HEK293 (cell line): ENCODE data around the gene NOL3.

Experiments used
- CTCF ChIA-PET: fragments of 350-600 bp; formaldehyde crosslinking; extraction: SDS; loops from one replicate; lab custom pipeline; 2021; ENCODE audit warnings: antibody characterized with exemption; lab: Yijun Ruan, JAX
- POLR2A ChIA-PET: fragments of 300-600 bp; formaldehyde crosslinking; extraction: SDS; loops from one replicate; lab custom pipeline; 2020; ENCODE audit warnings: antibody characterized with exemption, inconsistent platforms; lab: Yijun Ruan, JAX
- H3K27ac ChIP-seq: fragments of 200-500 bp; sonication (Bioruptor generic); 2 replicates; pipeline ENCODE4 v1.5.1; 2014; ENCODE audit warnings: low read depth, low read length, control low read depth, inconsistent platforms; ENCODE audit errors: extremely low read depth
- H3K36me3 ChIP-seq, 2 experiments: fragments of 200-500 bp in 1 of 2; sonication (Bioruptor generic) in 1 of 2; 1 replicate in 1 of 2; 2 replicates in 1 of 2; pipeline ENCODE4 v1.5.1; 2014 to 2017; ENCODE audit warnings: inconsistent platforms in 2 of 2, low read length in 2 of 2; ENCODE audit not compliant: control insufficient read depth in 2 of 2, insufficient read depth in 1 of 2
- H3K4me1 ChIP-seq: fragments of 200-500 bp; sonication (Bioruptor generic); 2 replicates; pipeline ENCODE4 v1.5.1; 2014; ENCODE audit warnings: mild to moderate bottlenecking, low read length, inconsistent platforms; ENCODE audit not compliant: control insufficient read depth, insufficient read depth
- H3K4me3 ChIP-seq: 2 replicates; pipeline ENCODE4 v1.5.1; 2011; ENCODE audit warnings: low read depth, mild to moderate bottlenecking, control low read depth, low read length, moderate library complexity
- H3K9me3 ChIP-seq: fragments of 200-500 bp; sonication (Bioruptor generic); 2 replicates; pipeline ENCODE4 v1.5.1; 2014; ENCODE audit warnings: low read depth, low read length, inconsistent platforms; ENCODE audit not compliant: control insufficient read depth, insufficient read depth
- MZF1 ChIP-seq: fragments of 450-650 bp; formaldehyde crosslinking; IDR thresholded peaks from 2 replicates; pipeline ENCODE4 v1.5.1; 2017; ENCODE audit warnings: missing biosample characterization, missing genetic modification characterization, borderline replicate concordance
- PRDM10 ChIP-seq: fragments of 450-650 bp; formaldehyde crosslinking; IDR thresholded peaks from 2 replicates; pipeline ENCODE4 v1.5.1; 2016; ENCODE audit warnings: missing biosample characterization, missing genetic modification characterization
- REPIN1 ChIP-seq: fragments of 450-650 bp; formaldehyde crosslinking; IDR thresholded peaks from 2 replicates; pipeline ENCODE4 v1.5.1; 2017; ENCODE audit warnings: missing biosample characterization, missing genetic modification characterization, low read depth
- SP2 ChIP-seq: fragments of 450-650 bp; formaldehyde crosslinking; IDR thresholded peaks from 2 replicates; pipeline ENCODE4 v1.5.1; 2016; ENCODE audit warnings: missing biosample characterization, missing genetic modification characterization
- SP7 ChIP-seq: fragments of 450-650 bp; formaldehyde crosslinking; IDR thresholded peaks from 2 replicates; pipeline ENCODE4 v1.5.1; 2016; ENCODE audit warnings: missing biosample characterization, missing genetic modification characterization
- YY2 ChIP-seq: fragments of 450-650 bp; formaldehyde crosslinking; IDR thresholded peaks from 2 replicates; pipeline ENCODE4 v1.5.1; 2016; ENCODE audit warnings: missing biosample characterization, missing genetic modification characterization
- ZBTB17 ChIP-seq: fragments of 450-650 bp; formaldehyde crosslinking; IDR thresholded peaks from 2 replicates; pipeline ENCODE4 v1.5.1; 2016; ENCODE audit warnings: missing biosample characterization, missing genetic modification characterization
- ZBTB7A ChIP-seq: fragments of 450-650 bp; formaldehyde crosslinking; IDR thresholded peaks from 2 replicates; pipeline ENCODE4 v1.5.1; 2016; ENCODE audit warnings: low read depth, missing biosample characterization, missing genetic modification characterization
- ZBTB8A ChIP-seq: fragments of 450-650 bp; formaldehyde crosslinking; IDR thresholded peaks from 2 replicates; pipeline ENCODE4 v1.5.1; 2016; ENCODE audit warnings: missing biosample characterization, missing genetic modification characterization
- ZFP37 ChIP-seq: fragments of 450-650 bp; formaldehyde crosslinking; IDR thresholded peaks from 2 replicates; pipeline ENCODE4 v1.5.1; 2016; ENCODE audit warnings: missing biosample characterization, missing genetic modification characterization
- ZFP69B ChIP-seq: fragments of 450-650 bp; formaldehyde crosslinking; IDR thresholded peaks from 2 replicates; pipeline ENCODE4 v1.5.1; 2016; ENCODE audit warnings: missing biosample characterization, missing genetic modification characterization
- ZNF121 ChIP-seq: fragments of 450-650 bp; formaldehyde crosslinking; IDR thresholded peaks from 2 replicates; pipeline ENCODE4 v1.5.1; 2016; ENCODE audit warnings: missing biosample characterization, missing genetic modification characterization
- ZNF184 ChIP-seq: fragments of 450-650 bp; IDR thresholded peaks from 2 replicates; pipeline ENCODE4 v1.5.1; 2018; ENCODE audit warnings: missing biosample characterization, mild to moderate bottlenecking, missing genetic modification characterization
- ZNF239 ChIP-seq: fragments of 450-650 bp; formaldehyde crosslinking; IDR thresholded peaks from 2 replicates; pipeline ENCODE4 v1.5.1; 2016; ENCODE audit warnings: missing biosample characterization, missing genetic modification characterization
- ZNF785 ChIP-seq: fragments of 450-650 bp; formaldehyde crosslinking; IDR thresholded peaks from 2 replicates; pipeline ENCODE4 v1.5.1; 2016; ENCODE audit warnings: missing biosample characterization, missing genetic modification characterization
- ZNF843 ChIP-seq: fragments of 450-650 bp; formaldehyde crosslinking; IDR thresholded peaks from 2 replicates; pipeline ENCODE4 v1.5.1; 2016; ENCODE audit warnings: missing biosample characterization, missing genetic modification characterization
- TF ChIP-seq, protein P1 (sequence below): fragments of 450-650 bp; formaldehyde crosslinking; IDR thresholded peaks from 2 replicates; pipeline ENCODE4 v1.5.1; 2016; ENCODE audit warnings: missing biosample characterization, missing genetic modification characterization
- TF ChIP-seq, protein P2 (sequence below): fragments of 450-650 bp; formaldehyde crosslinking; IDR thresholded peaks from 2 replicates; pipeline ENCODE4 v1.5.1; 2017; ENCODE audit warnings: missing biosample characterization, missing genetic modification characterization

Gene NOL3

DNA sequence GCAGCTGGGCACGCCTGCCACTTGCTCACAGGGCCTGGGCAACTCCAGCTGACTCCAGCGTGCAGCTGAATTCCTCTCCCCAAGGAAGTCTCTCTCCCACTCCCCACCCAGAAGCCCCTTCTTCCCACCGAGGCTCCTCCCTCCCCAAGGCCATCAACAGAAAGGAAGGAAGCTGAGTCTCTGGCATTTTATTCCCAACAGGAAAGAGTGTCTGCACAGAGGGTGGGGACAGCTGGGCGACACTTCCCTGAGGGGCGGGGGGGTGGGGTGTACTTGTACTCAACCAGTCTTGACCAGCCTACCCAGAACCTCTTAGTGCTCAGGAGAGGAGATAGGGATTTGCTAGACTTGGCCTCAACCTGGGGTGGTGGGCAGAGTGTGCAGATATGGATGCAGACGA, 19.7 kb downstream of the NOL3 start, which contains the start of gene EXOC3L1 (continued):
- no peak for TF ChIP-seq ZNF785 (tag by site-specific recombination)
- no peak for TF ChIP-seq ZBTB8A (tag by site-specific recombination)
- TF ChIP-seq ZNF239, result no peak
- TF ChIP-seq SP2 (tag by site-specific recombination), result no peak
- no peak for TF ChIP-seq ZFP69B (tag by site-specific recombination)
- TF ChIP-seq ZBTB7A (tag by site-specific recombination), result no peak
- no peak for TF ChIP-seq REPIN1
- TF ChIP-seq YY2 (tag by site-specific recombination), result no peak
- TF ChIP-seq ZNF184 (tag by site-specific recombination), result no peak
- no peak for TF ChIP-seq ZNF843 (tag by site-specific recombination)
- TF ChIP-seq, protein P1, sequence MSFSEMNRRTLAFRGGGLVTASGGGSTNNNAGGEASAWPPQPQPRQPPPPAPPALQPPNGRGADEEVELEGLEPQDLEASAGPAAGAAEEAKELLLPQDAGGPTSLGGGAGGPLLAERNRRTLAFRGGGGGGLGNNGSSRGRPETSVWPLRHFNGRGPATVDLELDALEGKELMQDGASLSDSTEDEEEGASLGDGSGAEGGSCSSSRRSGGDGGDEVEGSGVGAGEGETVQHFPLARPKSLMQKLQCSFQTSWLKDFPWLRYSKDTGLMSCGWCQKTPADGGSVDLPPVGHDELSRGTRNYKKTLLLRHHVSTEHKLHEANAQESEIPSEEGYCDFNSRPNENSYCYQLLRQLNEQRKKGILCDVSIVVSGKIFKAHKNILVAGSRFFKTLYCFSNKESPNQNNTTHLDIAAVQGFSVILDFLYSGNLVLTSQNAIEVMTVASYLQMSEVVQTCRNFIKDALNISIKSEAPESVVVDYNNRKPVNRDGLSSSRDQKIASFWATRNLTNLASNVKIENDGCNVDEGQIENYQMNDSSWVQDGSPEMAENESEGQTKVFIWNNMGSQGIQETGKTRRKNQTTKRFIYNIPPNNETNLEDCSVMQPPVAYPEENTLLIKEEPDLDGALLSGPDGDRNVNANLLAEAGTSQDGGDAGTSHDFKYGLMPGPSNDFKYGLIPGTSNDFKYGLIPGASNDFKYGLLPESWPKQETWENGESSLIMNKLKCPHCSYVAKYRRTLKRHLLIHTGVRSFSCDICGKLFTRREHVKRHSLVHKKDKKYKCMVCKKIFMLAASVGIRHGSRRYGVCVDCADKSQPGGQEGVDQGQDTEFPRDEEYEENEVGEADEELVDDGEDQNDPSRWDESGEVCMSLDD (tag by site-specific recombination), result no peak

- H3K36me3 ChIP-seq, result peaks cover 7 to 30% of the 10 kb centered on the region in 2 experiments; a peak in 2 of 3 replicates
- peaks cover 7% of the 10 kb centered on the region for H3K4me1 ChIP-seq
- ChIA-PET POLR2A (interaction anchor here (0.6 kb wide), 1 partner anchor 56 kb away, joined by 4 read pairs; no protein-coding TSS in a partner anchor), CTCF (interaction anchor here (0.7 to 1.2 kb wide), 2 partner anchors 35 to 175 kb away, joined by 5 to 6 read pairs; no protein-coding TSS in a partner anchor)
- TF ChIP-seq MZF1 (tag by site-specific recombination) (no peak), ZNF121 (peak; percentile 89), SP7 (tag by site-specific recombination) (peak; percentile 92), PRDM10 (tag by site-specific recombination) (peak; percentile 54), ZFP37 (tag by site-specific recombination) (no peak), ZBTB17 (peak; percentile 61)
- TF ChIP-seq, protein P2, sequence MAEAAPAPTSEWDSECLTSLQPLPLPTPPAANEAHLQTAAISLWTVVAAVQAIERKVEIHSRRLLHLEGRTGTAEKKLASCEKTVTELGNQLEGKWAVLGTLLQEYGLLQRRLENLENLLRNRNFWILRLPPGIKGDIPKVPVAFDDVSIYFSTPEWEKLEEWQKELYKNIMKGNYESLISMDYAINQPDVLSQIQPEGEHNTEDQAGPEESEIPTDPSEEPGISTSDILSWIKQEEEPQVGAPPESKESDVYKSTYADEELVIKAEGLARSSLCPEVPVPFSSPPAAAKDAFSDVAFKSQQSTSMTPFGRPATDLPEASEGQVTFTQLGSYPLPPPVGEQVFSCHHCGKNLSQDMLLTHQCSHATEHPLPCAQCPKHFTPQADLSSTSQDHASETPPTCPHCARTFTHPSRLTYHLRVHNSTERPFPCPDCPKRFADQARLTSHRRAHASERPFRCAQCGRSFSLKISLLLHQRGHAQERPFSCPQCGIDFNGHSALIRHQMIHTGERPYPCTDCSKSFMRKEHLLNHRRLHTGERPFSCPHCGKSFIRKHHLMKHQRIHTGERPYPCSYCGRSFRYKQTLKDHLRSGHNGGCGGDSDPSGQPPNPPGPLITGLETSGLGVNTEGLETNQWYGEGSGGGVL (tag by site-specific recombination), result 0 out of 2 replicates have a peak, but pooled peaks have one; percentile 22
- H3K9me3 ChIP-seq, result no peaks in the 10 kb centered on the region
- H3K27ac ChIP-seq, result no peak overlapping the region
- no peak overlapping the region for H3K4me3 ChIP-seq
These were observed 20.4 kb downstream of the NOL3 start for GRCh38 chr16:67190448-67191399.
